Endothelial cell of umbilical vein (primary cell): Measurements from ENCODE around the gene SEMA6A. TPM values are rescaled to one million over a fixed set of nuclear protein-coding genes. Genes with fewer than 3 reads are reported as not detected.

ENCODE experiments used
- BruUV-seq: library from RNA; stranded (reverse); fragments of 400-500 nt; replicated peaks from 2 replicates; lab custom pipeline; 2021; lab: Mats Ljungman, UMichigan
- CTCF ChIA-PET: fragments of 300-600, 350-600 bp; sonication (Branson Sonifier 250); formaldehyde crosslinking; loops from one replicate; lab custom pipeline; 2021; ENCODE audit warnings: antibody characterized with exemption, inconsistent platforms; lab: Charles Lee
- POLR2A ChIA-PET: fragments of 300-600, 350-600 bp; sonication (Branson Sonifier 250); formaldehyde crosslinking; loops from one replicate; lab custom pipeline; 2021; ENCODE audit warnings: antibody characterized with exemption, inconsistent platforms; lab: Charles Lee
- DNase-seq: peaks from one replicate; pipeline ENCODE4 v3.0.0-alpha.2; 2011; ENCODE audit warnings: low read depth, low spot score
- FAIRE-seq: peaks from 2 replicates; lab custom pipeline; 2011; peaks lifted over from hg19 to GRCh38; lab: Jason Lieb, UNC
- H2AFZ ChIP-seq: 2 replicates; pipeline ENCODE4 v1.6.0; 2012; ENCODE audit warnings: low read depth, low read length, control low read depth, inconsistent platforms
- H3K27ac ChIP-seq: 2 replicates; pipeline ENCODE4 v1.5.1; 2011; ENCODE audit warnings: low read depth, mild to moderate bottlenecking, control low read depth, low read length, moderate library complexity; ENCODE audit not compliant: insufficient read depth
- H3K27me3 ChIP-seq, 2 experiments: 2 replicates each; pipeline versions ENCODE4 v1.6.0 to v1.6.1; 2011; ENCODE audit warnings: low read length in 2 of 2, mixed read lengths in 1 of 2; ENCODE audit not compliant: control insufficient read depth in 2 of 2, insufficient read depth in 2 of 2
- H3K36me3 ChIP-seq, 2 experiments: 2 replicates in 1 of 2; 3 replicates in 1 of 2; pipeline ENCODE4 v1.5.1; 2011; ENCODE audit warnings: low read length in 2 of 2, mild to moderate bottlenecking in 1 of 2, moderate library complexity in 1 of 2; ENCODE audit not compliant: control insufficient read depth in 2 of 2, insufficient read depth in 2 of 2; ENCODE audit errors: extremely low read depth in 1 of 2
- H3K4me1 ChIP-seq: 3 replicates; pipeline ENCODE4 v1.5.1; 2011; ENCODE audit warnings: mild to moderate bottlenecking, low read length; ENCODE audit not compliant: control insufficient read depth, insufficient read depth; ENCODE audit errors: extremely low read depth
- H3K4me2 ChIP-seq: 2 replicates; pipeline ENCODE4 v1.6.1; 2011; ENCODE audit warnings: low read length, control low read depth, mixed read lengths; ENCODE audit not compliant: insufficient read depth
- H3K4me3 ChIP-seq, 3 experiments: fragments of 200-600 bp in 1 of 3; sonication (generic), shearing (Covaris generic) in 1 of 3; replicated peaks in 1 of 3; 2 replicates each; pipeline ENCODE4 v1.5.1; 2011 to 2016; ENCODE audit warnings: control low read depth in 3 of 3, low read length in 3 of 3, mild to moderate bottlenecking in 2 of 3, inconsistent platforms in 1 of 3, low read depth in 1 of 3, moderate library complexity in 1 of 3; ENCODE audit not compliant: insufficient read depth in 1 of 3
- H3K79me2 ChIP-seq: 2 replicates; pipeline ENCODE4 v1.6.0; 2012; ENCODE audit warnings: low read length, inconsistent platforms; ENCODE audit not compliant: control insufficient read depth, insufficient read depth
- H3K9ac ChIP-seq: replicated peaks from 2 replicates; pipeline ENCODE3; 2011; ENCODE audit warnings: low read length, control low read depth; ENCODE audit not compliant: insufficient read depth; ENCODE audit errors: extremely low read depth
- H3K9me1 ChIP-seq: replicated peaks from 3 replicates; pipeline ENCODE4 v1.6.0; 2011; ENCODE audit warnings: mild to moderate bottlenecking, low read length; ENCODE audit not compliant: control insufficient read depth, insufficient read depth; ENCODE audit errors: extremely low read depth
- H3K9me3 ChIP-seq: replicated peaks from 2 replicates; pipeline ENCODE4 v1.5.1; 2012; ENCODE audit warnings: low read length, inconsistent platforms; ENCODE audit not compliant: control insufficient read depth, insufficient read depth
- H4K20me1 ChIP-seq: replicated peaks from 2 replicates; pipeline ENCODE3; 2011; ENCODE audit warnings: mild to moderate bottlenecking, low read length; ENCODE audit not compliant: control insufficient read depth, insufficient read depth; ENCODE audit errors: extremely low read depth
- CTCF ChIP-seq, 2 donors: IDR thresholded peaks; 1 replicate in 1 of 2; 2 replicates in 1 of 2; pipeline ENCODE4 v1.5.1; 2011; ENCODE audit warnings: low read length in 2 of 2, mild to moderate bottlenecking in 2 of 2, moderate library complexity in 2 of 2, control low read depth in 1 of 2, inconsistent platforms in 1 of 2, low read depth in 1 of 2; ENCODE audit not compliant: insufficient read depth in 1 of 2; ENCODE audit errors: extremely low read depth in 1 of 2
- EZH2 ChIP-seq: IDR thresholded peaks from 2 replicates; pipeline ENCODE4 v1.6.1; 2012; ENCODE audit warnings: borderline replicate concordance, low read depth, mild to moderate bottlenecking, moderate library complexity, low read length, inconsistent platforms; ENCODE audit not compliant: severe bottlenecking
- FOS ChIP-seq: IDR thresholded peaks from 2 replicates; pipeline ENCODE4 v1.6.1; 2011; ENCODE audit warnings: mild to moderate bottlenecking, low read length, moderate library complexity, borderline replicate concordance; ENCODE audit not compliant: insufficient read depth
- GATA2 ChIP-seq: IDR thresholded peaks from 2 replicates; pipeline ENCODE4 v1.7.0; 2011; ENCODE audit warnings: low read depth, mild to moderate bottlenecking, moderate library complexity, mixed read lengths, low read length; ENCODE audit not compliant: insufficient read length, insufficient read depth
- JUN ChIP-seq: IDR thresholded peaks from 2 replicates; pipeline ENCODE4 v1.6.1; 2011; ENCODE audit warnings: borderline replicate concordance, low read depth; ENCODE audit not compliant: insufficient read length, insufficient read depth
- MAX ChIP-seq: IDR thresholded peaks from 2 replicates; pipeline ENCODE4 v1.6.1; 2011; ENCODE audit not compliant: insufficient read depth, insufficient read length
- MYC ChIP-seq: IDR thresholded peaks from one replicate; pipeline ENCODE4 v1.6.1; 2011; ENCODE audit warnings: mild to moderate bottlenecking, low read depth, low read length
- POLR2A ChIP-seq: IDR thresholded peaks from 2 replicates; pipeline ENCODE4 v1.6.1; 2012; ENCODE audit warnings: low read depth, mild to moderate bottlenecking, control low read depth, low read length
- POLR2AphosphoS5 ChIP-seq: IDR thresholded peaks from 2 replicates; pipeline ENCODE4 v1.6.1; 2012; ENCODE audit warnings: low read depth, mild to moderate bottlenecking, control low read depth, low read length, moderate library complexity; ENCODE audit not compliant: insufficient read depth
- dilution Hi-C: fragments of 300-500 bp; cut with MboI; formaldehyde crosslinking; loops from one replicate; pipeline ENCODE4 v1.15.0; 2019; ENCODE audit warnings: low sequenced_read_pairs; ENCODE audit not compliant: extremely low pct_ligation_motif_present
- intact Hi-C: fragments of 100-400 bp; cut with micrococcal nuclease; formaldehyde crosslinking; loops from one replicate; pipeline ENCODE4 v1.10.0; 2022
- polyA plus RNA-seq, 4 experiments: library from polyadenylated mRNA; depleted of rRNA in 3 of 4; stranded (reverse) in 3 of 4; unstranded in 1 of 4; fragments of >200 nt; gene quantifications; 2 replicates each; pipeline versions ENCODE4 v1.2.1 to v1.2.3, GENCODE V29; 2011 to 2012; ENCODE audit warnings: missing spikeins in 1 of 4
- total RNA-seq: library from RNA; stranded (reverse); gene quantifications from 2 replicates; pipeline ENCODE4 v1.2.3, GENCODE V29; 2021

The SEMA6A gene
- total and polyA plus RNA-seq, 2 donors (not counting 3 experiments of a cell fraction or from before 2014, with no cell fraction given) = 0.43 to 1.5 TPM

GRCh38 chr5:116411101-116411571 lies 163.5 kb downstream of the SEMA6A start:
- TF ChIP-seq JUN (no peak), GATA2 (no peak), MYC (no peak), FOS (no peak), MAX (no peak), CTCF (IDR thresholded peaks at IDR 0.05; ENCODE audit: extremely low read depth in 1 of 2, insufficient read depth in 1 of 2, low read depth in 1 of 2, low read length in 2 of 2) (no peak), POLR2A (no peak), POLR2AphosphoS5 (no peak), EZH2 (no peak)
- Histone ChIP-seq H3K9ac (no peak overlapping the region), H3K4me2 (no peak overlapping the region), H3K27ac (no peak overlapping the region), H4K20me1 (no peaks in the 10 kb centered on the region), H3K9me1 (no peaks in the 10 kb centered on the region), H3K36me3 (no peaks in the 10 kb centered on the region), H3K27me3 (no peaks in the 10 kb centered on the region), H3K4me3 (no peak overlapping the region), H3K4me1 (no peaks in the 10 kb centered on the region), H3K9me3 (no peaks in the 10 kb centered on the region), H2AFZ (no peak overlapping the region), H3K79me2 (no peaks in the 10 kb centered on the region)
- dilution Hi-C loops (no loop called here), intact Hi-C loops (no loop called here)
- CTCF ChIA-PET = no interaction called here
- POLR2A ChIA-PET = no interaction called here
- DNase-seq (no peak), FAIRE-seq (no peak)
- no TSS peak for BruUV-seq
